ENCODE measurements around the gene ZNF318. TPM values are rescaled to one million over a fixed set of nuclear protein-coding genes. Genes with fewer than 3 reads are reported as not detected.
"Not testable (repeated sequence)": the region's sequence is repeated elsewhere in the genome, so short reads cannot be mapped to it uniquely, and the experiment has no call there.

ZNF318 gene
- total RNA-seq, 1 experiment from 2014 or later, result 17.1 TPM

DNA sequence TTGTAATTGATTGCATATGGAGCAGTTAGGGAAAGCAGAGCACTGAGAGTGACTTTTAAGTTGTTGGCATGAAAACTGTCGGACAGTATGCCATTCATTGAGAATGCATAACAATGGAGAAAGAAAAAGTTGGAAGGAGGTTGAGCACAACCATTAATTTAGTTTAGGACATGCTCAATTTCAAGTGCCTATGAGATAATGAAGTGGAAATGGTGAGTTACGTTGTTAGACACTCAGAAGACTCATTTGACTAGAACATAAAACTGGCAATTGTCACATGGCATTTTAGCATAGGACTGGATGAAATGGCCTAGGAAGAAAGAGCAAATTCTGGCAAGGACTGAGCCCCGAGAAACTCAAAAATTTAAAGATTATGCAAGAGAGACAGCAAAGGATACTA is 22.0 kb downstream of the ZNF318 start:
- Histone ChIP-seq H3K36me3 (ENCODE audit: low read depth) (no peaks in the 10 kb centered on the region; the same call in 1 of the 2 replicates), H3K4me2 (no peak overlapping the region), H3K4me1 (replicated peaks; ENCODE audit: insufficient read depth) (no peaks in the 10 kb centered on the region), H3K79me2 (ENCODE audit: low read depth) (no peaks in the 10 kb centered on the region), H3K9me3 (ENCODE audit: insufficient read depth, low read depth) (no peaks in the 10 kb centered on the region), H3K4me3 (no peak overlapping the region), H4K20me1 (ENCODE audit: insufficient read depth) (no peaks in the 10 kb centered on the region), H2AFZ (no peak overlapping the region), H3K27ac (no peak overlapping the region), H3K9me2 (ENCODE audit: insufficient read depth) (no peaks in the 10 kb centered on the region), H3F3A (ENCODE audit: insufficient read depth, low read depth) (no peaks in the 10 kb centered on the region), H3K27me3 (ENCODE audit: insufficient read depth, low read depth) (no peaks in the 10 kb centered on the region)
- no TSS peak for BruUV-seq (replicated peaks)
- TF ChIP-seq, protein P1, sequence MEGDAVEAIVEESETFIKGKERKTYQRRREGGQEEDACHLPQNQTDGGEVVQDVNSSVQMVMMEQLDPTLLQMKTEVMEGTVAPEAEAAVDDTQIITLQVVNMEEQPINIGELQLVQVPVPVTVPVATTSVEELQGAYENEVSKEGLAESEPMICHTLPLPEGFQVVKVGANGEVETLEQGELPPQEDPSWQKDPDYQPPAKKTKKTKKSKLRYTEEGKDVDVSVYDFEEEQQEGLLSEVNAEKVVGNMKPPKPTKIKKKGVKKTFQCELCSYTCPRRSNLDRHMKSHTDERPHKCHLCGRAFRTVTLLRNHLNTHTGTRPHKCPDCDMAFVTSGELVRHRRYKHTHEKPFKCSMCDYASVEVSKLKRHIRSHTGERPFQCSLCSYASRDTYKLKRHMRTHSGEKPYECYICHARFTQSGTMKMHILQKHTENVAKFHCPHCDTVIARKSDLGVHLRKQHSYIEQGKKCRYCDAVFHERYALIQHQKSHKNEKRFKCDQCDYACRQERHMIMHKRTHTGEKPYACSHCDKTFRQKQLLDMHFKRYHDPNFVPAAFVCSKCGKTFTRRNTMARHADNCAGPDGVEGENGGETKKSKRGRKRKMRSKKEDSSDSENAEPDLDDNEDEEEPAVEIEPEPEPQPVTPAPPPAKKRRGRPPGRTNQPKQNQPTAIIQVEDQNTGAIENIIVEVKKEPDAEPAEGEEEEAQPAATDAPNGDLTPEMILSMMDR (conservative IDR thresholded peaks at IDR 0.05), result no peak
- no peak for TF ChIP-seq EZH2 (IDR thresholded peaks at IDR 0.05; ENCODE audit: low read depth)
- ChIA-PET POLR2A (ENCODE audit: unreplicated experiment) (no interaction called here), CTCF (no interaction called here)
- intact Hi-C loops (cut with micrococcal nuclease; ENCODE audit: unreplicated experiment), result no loop called here
- DNase-seq, result no peak

DNA sequence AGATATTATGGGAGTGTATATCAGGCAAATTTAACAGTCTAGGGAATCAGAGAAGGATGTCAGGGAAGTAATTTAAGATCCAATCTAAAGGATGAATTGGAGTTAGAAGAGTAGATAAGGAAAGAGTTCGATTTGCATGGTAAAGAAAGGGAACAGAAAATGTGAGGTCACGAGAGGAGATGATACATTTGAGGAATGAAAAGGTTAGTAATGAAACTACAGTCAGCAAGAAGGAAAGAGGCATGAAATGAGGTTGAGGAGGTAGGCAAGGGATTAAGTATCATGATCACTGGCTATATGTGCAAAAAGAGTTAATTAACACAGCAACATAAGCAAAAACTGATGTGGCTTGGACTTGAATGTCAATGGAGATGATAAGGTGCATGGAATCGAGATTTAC is 22.4 kb downstream of the ZNF318 start:
- no peaks in the 10 kb centered on the region for H3K9me2 ChIP-seq (ENCODE audit: insufficient read depth)
- POLR2A ChIA-PET (ENCODE audit: unreplicated experiment), result no interaction called here

DNA sequence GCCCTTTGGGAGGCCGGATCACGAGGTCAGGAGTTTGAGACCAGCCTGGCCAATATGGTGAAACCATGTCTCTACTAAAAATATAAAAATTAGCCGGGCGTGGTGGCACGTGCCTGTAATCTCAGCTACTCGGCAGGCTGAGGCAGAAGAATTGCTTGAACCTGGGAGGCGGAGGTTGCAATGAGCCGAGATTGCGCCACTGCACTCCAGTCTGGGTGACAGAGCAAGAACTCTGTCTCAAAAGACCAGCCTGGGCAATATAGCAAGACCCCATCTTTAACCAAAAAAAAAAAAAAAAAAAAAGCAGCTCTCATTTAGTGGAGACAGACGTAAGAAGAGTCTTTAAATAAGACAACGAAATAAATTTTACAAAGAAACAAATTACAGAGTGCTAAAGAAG is 23.2 kb downstream of the ZNF318 start:
- H3K9me3 ChIP-seq (ENCODE audit: insufficient read depth, low read depth); H3K4me1 ChIP-seq (replicated peaks; ENCODE audit: insufficient read depth); H3K27ac ChIP-seq; H3F3A ChIP-seq (ENCODE audit: insufficient read depth, low read depth); DNase-seq; H3K36me3 ChIP-seq (ENCODE audit: low read depth); H3K27me3 ChIP-seq (ENCODE audit: insufficient read depth, low read depth); H3K4me3 ChIP-seq; intact Hi-C loops (cut with micrococcal nuclease; ENCODE audit: unreplicated experiment); H2AFZ ChIP-seq; H4K20me1 ChIP-seq (ENCODE audit: insufficient read depth); POLR2A ChIA-PET (ENCODE audit: unreplicated experiment); H3K9me2 ChIP-seq (ENCODE audit: insufficient read depth); BruUV-seq (replicated peaks); H3K79me2 ChIP-seq (ENCODE audit: low read depth); CTCF ChIA-PET; H3K4me2 ChIP-seq: not testable (repeated sequence)

More for the DNA sequence above, 22.4 kb downstream of the ZNF318 start:
- Histone ChIP-seq H3K27me3 (ENCODE audit: insufficient read depth, low read depth) (no peaks in the 10 kb centered on the region), H3K79me2 (ENCODE audit: low read depth) (no peaks in the 10 kb centered on the region), H3K4me3 (no peak overlapping the region), H3K4me1 (replicated peaks; ENCODE audit: insufficient read depth) (no peaks in the 10 kb centered on the region), H3K27ac (no peak overlapping the region), H3F3A (ENCODE audit: insufficient read depth, low read depth) (no peaks in the 10 kb centered on the region), H4K20me1 (ENCODE audit: insufficient read depth) (no peaks in the 10 kb centered on the region), H3K9me3 (ENCODE audit: insufficient read depth, low read depth) (no peaks in the 10 kb centered on the region), H2AFZ (no peak overlapping the region), H3K4me2 (no peak overlapping the region), H3K36me3 (ENCODE audit: low read depth) (no peaks in the 10 kb centered on the region; the same call in 1 of the 2 replicates)
- intact Hi-C loops (cut with micrococcal nuclease; ENCODE audit: unreplicated experiment), result no loop called here
- no peak for DNase-seq
- no TSS peak for BruUV-seq (replicated peaks)
- CTCF ChIA-PET, result no interaction called here
- TF ChIP-seq EZH2 (IDR thresholded peaks at IDR 0.05; ENCODE audit: low read depth), result no peak
- TF ChIP-seq, protein P1 (conservative IDR thresholded peaks at IDR 0.05), result no peak

DNA sequence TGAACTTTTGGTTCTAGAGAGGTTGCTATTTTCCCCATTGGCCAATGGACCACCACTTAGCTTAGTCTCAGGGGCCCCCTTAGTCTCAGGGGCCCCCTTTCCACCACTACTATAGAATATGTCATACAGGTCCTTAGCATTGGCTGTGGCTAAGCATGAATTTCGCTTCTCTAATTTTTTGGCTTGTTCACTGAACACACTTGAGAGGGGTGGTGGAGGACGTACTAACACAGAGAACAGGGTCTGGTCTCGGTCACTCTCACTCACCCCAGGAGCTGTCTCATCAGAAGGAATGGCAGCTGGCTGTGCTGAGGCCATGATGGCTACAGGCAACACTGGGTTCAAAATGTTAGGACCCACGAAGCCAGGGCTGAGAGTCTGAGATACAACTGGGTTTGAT is 30.3 kb downstream of the ZNF318 start:
- Histone ChIP-seq H3K4me1 (replicated peaks; ENCODE audit: insufficient read depth) (no peaks in the 10 kb centered on the region), H4K20me1 (ENCODE audit: insufficient read depth) (no peaks in the 10 kb centered on the region), H3K27me3 (ENCODE audit: insufficient read depth, low read depth) (no peaks in the 10 kb centered on the region), H2AFZ (no peak overlapping the region), H3K79me2 (ENCODE audit: low read depth) (no peaks in the 10 kb centered on the region), H3K4me2 (no peak overlapping the region), H3K36me3 (ENCODE audit: low read depth) (peaks cover 7% of the 10 kb centered on the region; the same call in 1 of the 2 replicates), H3K4me3 (no peak overlapping the region), H3F3A (ENCODE audit: insufficient read depth, low read depth) (no peaks in the 10 kb centered on the region), H3K9me3 (ENCODE audit: insufficient read depth, low read depth) (no peaks in the 10 kb centered on the region), H3K27ac (no peak overlapping the region), H3K9me2 (ENCODE audit: insufficient read depth) (no peaks in the 10 kb centered on the region)
- DNase-seq, result no peak
- BruUV-seq (replicated peaks), result no TSS peak
- intact Hi-C loops (cut with micrococcal nuclease; ENCODE audit: unreplicated experiment), result no loop called here
- ChIA-PET CTCF (no interaction called here), POLR2A (ENCODE audit: unreplicated experiment) (no interaction called here)
- TF ChIP-seq, protein P1 (conservative IDR thresholded peaks at IDR 0.05), result no peak
- TF ChIP-seq EZH2 (IDR thresholded peaks at IDR 0.05; ENCODE audit: low read depth), result no peak

Measured in PC-9 (cell line).